PFSK-1 (cell line): ENCODE data around the gene CACNA1S.

Experiments
- POLR2AphosphoS5 ChIP-seq: IDR thresholded peaks from 2 replicates; pipeline ENCODE4 v1.6.1; 2012; ENCODE audit warnings: low read depth, mild to moderate bottlenecking, control low read depth, low read length, moderate library complexity
- TAF1 ChIP-seq: IDR thresholded peaks from 2 replicates; pipeline ENCODE4 v1.6.1; 2012; ENCODE audit warnings: low read length, control low read depth, borderline replicate concordance; ENCODE audit not compliant: insufficient read depth

GRCh38 chr1:201050515-201051277, 61.5 kb downstream of the CACNA1S start:
- TF ChIP-seq POLR2AphosphoS5 (no peak), TAF1 (no peak)
